OCI-LY7 (cell line): ENCODE data around the gene TRPM2. TPM values are rescaled to one million over a fixed set of nuclear protein-coding genes. Genes with fewer than 3 reads are reported as not detected.

Experiments
- BruUV-seq: library from RNA; stranded (reverse); fragments of 400-500 nt; replicated peaks from 2 replicates; lab custom pipeline; 2021; lab: Mats Ljungman, UMichigan
- CTCF ChIA-PET: fragments of 300-600 bp; sonication (Branson Sonifier 250); formaldehyde crosslinking; loops from one replicate; lab custom pipeline; 2022; ENCODE audit warnings: antibody characterized with exemption; ENCODE audit not compliant: unreplicated experiment; lab: Charles Lee
- POLR2A ChIA-PET: fragments of 300-600 bp; sonication (Branson Sonifier 250); formaldehyde crosslinking; loops from one replicate; lab custom pipeline; 2022; ENCODE audit warnings: antibody characterized with exemption; lab: Charles Lee
- DNase-seq: peaks from one replicate; pipeline ENCODE4 v3.0.0-alpha.2; 2015; ENCODE audit warnings: low spot score
- H2AFZ ChIP-seq: fragments of 200-600 bp; sonication (generic), shearing (Covaris generic); 2 replicates; pipeline ENCODE4 v1.6.1; 2014; ENCODE audit warnings: mild to moderate bottlenecking, antibody characterized with exemption, low read length, moderate library complexity
- H3K27ac ChIP-seq: fragments of 200-600 bp; sonication (generic); 2 replicates; pipeline ENCODE4 v1.5.1; 2014; ENCODE audit warnings: mixed run types, low read depth, mild to moderate bottlenecking, moderate library complexity, low read length, inconsistent platforms; ENCODE audit not compliant: poor library complexity, severe bottlenecking
- H3K36me3 ChIP-seq: fragments of 200-600 bp; sonication (generic); 2 replicates; pipeline ENCODE4 v1.6.1; 2014; ENCODE audit warnings: mild to moderate bottlenecking, antibody characterized with exemption, low read length, moderate library complexity, mixed read lengths; ENCODE audit not compliant: insufficient read depth
- H3K4me1 ChIP-seq: fragments of 200-600 bp; sonication (generic); 2 replicates; pipeline ENCODE4 v1.5.1; 2014; ENCODE audit warnings: mild to moderate bottlenecking, low read length; ENCODE audit not compliant: insufficient read depth, poor library complexity, severe bottlenecking
- H3K4me2 ChIP-seq: fragments of 200-600 bp; sonication (generic); 2 replicates; pipeline ENCODE4 v1.6.1; 2014; ENCODE audit warnings: mild to moderate bottlenecking, low read length
- H3K4me3 ChIP-seq: fragments of 200-600 bp; sonication (generic); 2 replicates; pipeline ENCODE4 v1.5.1; 2014; ENCODE audit warnings: mild to moderate bottlenecking, low read depth, low read length; ENCODE audit not compliant: poor library complexity, severe bottlenecking
- H3K79me2 ChIP-seq: fragments of 200-600 bp; sonication (generic); 2 replicates; pipeline ENCODE4 v1.6.1; 2016; ENCODE audit warnings: low read depth, mild to moderate bottlenecking, low read length, moderate library complexity, mixed read lengths; ENCODE audit not compliant: insufficient read depth
- H3K9me2 ChIP-seq: fragments of 200-600 bp; sonication (generic); 2 replicates; pipeline ENCODE4 v1.6.1; 2016; ENCODE audit warnings: mild to moderate bottlenecking, low read length, mixed read lengths; ENCODE audit not compliant: insufficient read depth
- H3K9me3 ChIP-seq: fragments of 200-600 bp; sonication (generic); 2 replicates; pipeline ENCODE4 v1.6.1; 2014; ENCODE audit warnings: mild to moderate bottlenecking, mixed run types, low read length, mixed read lengths
- H4K20me1 ChIP-seq: fragments of 200-600 bp; sonication (generic); 2 replicates; pipeline ENCODE4 v1.6.1; 2014; ENCODE audit warnings: mild to moderate bottlenecking, antibody characterized with exemption, low read length, moderate library complexity, mixed read lengths; ENCODE audit not compliant: insufficient read depth
- CTCF ChIP-seq: fragments of 200-600 bp; sonication (generic); conservative IDR thresholded peaks from 2 replicates; pipeline ENCODE4 v1.5.1; 2014; ENCODE audit warnings: mild to moderate bottlenecking, antibody characterized with exemption, low read length, moderate library complexity, mixed read lengths
- EZH2phosphoT487 ChIP-seq: fragments of 200-600 bp; sonication (generic); IDR thresholded peaks from 2 replicates; pipeline ENCODE4 v1.6.1; 2018; ENCODE audit warnings: low read depth, borderline replicate concordance, mild to moderate bottlenecking, mixed run types, antibody characterized with exemption, low read length, moderate library complexity, mixed read lengths
- intact Hi-C: fragments of 100-400 bp; cut with micrococcal nuclease; formaldehyde crosslinking; loops from one replicate; pipeline ENCODE4 v1.10.0; 2022; ENCODE audit not compliant: unreplicated experiment
- total RNA-seq, 2 experiments: library from RNA; depleted of rRNA in 1 of 2; stranded (reverse); fragments of >200 nt in 1 of 2; shearing (Covaris generic) in 1 of 2; gene quantifications; 2 replicates each; pipeline ENCODE4 v1.2.3, GENCODE V29; 2014 to 2022

The TRPM2 gene
- total RNA-seq, 2 experiments from 2014 or later, result 1.8 to 7.1 TPM

- no peaks in the 10 kb centered on the region for H3K9me2 ChIP-seq
- H3K4me3 ChIP-seq, result no peak overlapping the region
- H3K36me3 ChIP-seq, result no peaks in the 10 kb centered on the region
- H3K4me1 ChIP-seq, result no peaks in the 10 kb centered on the region
- POLR2A ChIA-PET, result no interaction called here
- TF ChIP-seq CTCF (no peak), EZH2phosphoT487 (no peak)
- H3K79me2 ChIP-seq, result no peaks in the 10 kb centered on the region
- DNase-seq, result no peak
- H2AFZ ChIP-seq, result no peak overlapping the region
- CTCF ChIA-PET, result no interaction called here
- H3K9me3 ChIP-seq, result no peaks in the 10 kb centered on the region
- intact Hi-C loops, result no loop called here
- no peak overlapping the region for H3K4me2 ChIP-seq
- no peak overlapping the region for H3K27ac ChIP-seq
- no peaks in the 10 kb centered on the region for H4K20me1 ChIP-seq
- no TSS peak for BruUV-seq
Observed at GRCh38 chr21:44456915-44457736, 103.7 kb downstream of the TRPM2 start.

GRCh38 chr21:44458971-44459711, 105.7 kb downstream of the TRPM2 start:
- DNase-seq, result no peak
- POLR2A ChIA-PET, result no interaction called here
- TF ChIP-seq CTCF (no peak), EZH2phosphoT487 (no peak)
- Histone ChIP-seq H3K79me2 (no peaks in the 10 kb centered on the region), H3K36me3 (no peaks in the 10 kb centered on the region), H3K4me3 (no peak overlapping the region), H3K4me2 (no peak overlapping the region), H3K9me3 (no peaks in the 10 kb centered on the region), H2AFZ (no peak overlapping the region), H3K9me2 (no peaks in the 10 kb centered on the region), H4K20me1 (no peaks in the 10 kb centered on the region), H3K27ac (no peak overlapping the region), H3K4me1 (no peaks in the 10 kb centered on the region)
- intact Hi-C loops, result no loop called here
- CTCF ChIA-PET, result no interaction called here
- BruUV-seq, result no TSS peak
